IPS-NIHi7 (cell line): Measurements from ENCODE around the gene CHD5.

Source experiments
- DNase-seq: peaks from one replicate; pipeline ENCODE4 v3.0.0; 2012; ENCODE audit warnings: mixed read lengths; ENCODE audit errors: extremely low spot score

CHD5 gene

DNA sequence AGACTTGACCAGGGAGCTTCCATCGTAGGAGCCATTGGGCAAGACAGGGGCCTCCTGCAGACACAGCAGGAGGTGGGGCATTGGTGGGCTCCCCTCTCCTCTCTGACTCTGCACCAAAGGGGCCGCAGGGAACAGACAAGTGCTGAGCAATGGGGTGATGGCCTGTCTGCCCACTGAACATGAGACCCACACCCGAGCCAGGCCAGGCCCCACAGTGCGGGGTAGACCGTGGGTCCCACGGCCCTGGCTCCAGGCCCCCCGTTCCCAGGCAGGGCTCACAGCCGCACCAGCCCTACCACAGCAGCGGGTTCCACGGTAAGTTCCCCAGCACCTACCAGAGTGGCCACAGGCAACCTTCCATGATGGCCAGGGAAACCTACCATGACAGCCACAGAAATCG lies 45.9 kb downstream of the CHD5 start:
- DNase-seq: no peak

GRCh38 chr1:6133146-6133895 lies 46.8 kb downstream of the CHD5 start:
- DNase-seq: no peak

GRCh38 chr1:6131561-6131960 lies 48.6 kb downstream of the CHD5 start:
- DNase-seq: no peak

DNA sequence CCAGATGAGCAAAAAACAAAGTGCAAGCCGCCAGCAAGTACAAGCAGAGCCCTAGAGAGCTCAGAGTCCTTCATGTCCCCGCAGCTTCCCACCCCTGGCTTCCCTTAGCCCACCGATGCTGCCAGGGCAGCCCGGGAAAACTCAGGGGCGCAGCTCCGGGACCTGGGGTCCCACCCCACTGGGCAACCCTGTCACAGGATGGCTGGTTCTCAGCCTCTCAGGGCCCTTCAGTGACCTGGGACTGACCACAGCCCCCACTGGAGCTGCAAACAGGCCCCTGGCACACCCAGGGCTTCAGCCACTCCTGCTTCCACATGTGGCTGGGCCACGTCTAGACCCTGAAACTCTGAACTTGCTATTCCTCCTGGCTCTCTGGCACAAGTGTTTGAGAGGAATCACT lies 49.5 kb downstream of the CHD5 start:
- no peak for DNase-seq

- DNase-seq: no peak
Observed at GRCh38 chr1:6130036-6130435, 50.1 kb downstream of the CHD5 start.

- DNase-seq: no peak
Observed at GRCh38 chr1:6129313-6129712, 50.8 kb downstream of the CHD5 start.

DNA sequence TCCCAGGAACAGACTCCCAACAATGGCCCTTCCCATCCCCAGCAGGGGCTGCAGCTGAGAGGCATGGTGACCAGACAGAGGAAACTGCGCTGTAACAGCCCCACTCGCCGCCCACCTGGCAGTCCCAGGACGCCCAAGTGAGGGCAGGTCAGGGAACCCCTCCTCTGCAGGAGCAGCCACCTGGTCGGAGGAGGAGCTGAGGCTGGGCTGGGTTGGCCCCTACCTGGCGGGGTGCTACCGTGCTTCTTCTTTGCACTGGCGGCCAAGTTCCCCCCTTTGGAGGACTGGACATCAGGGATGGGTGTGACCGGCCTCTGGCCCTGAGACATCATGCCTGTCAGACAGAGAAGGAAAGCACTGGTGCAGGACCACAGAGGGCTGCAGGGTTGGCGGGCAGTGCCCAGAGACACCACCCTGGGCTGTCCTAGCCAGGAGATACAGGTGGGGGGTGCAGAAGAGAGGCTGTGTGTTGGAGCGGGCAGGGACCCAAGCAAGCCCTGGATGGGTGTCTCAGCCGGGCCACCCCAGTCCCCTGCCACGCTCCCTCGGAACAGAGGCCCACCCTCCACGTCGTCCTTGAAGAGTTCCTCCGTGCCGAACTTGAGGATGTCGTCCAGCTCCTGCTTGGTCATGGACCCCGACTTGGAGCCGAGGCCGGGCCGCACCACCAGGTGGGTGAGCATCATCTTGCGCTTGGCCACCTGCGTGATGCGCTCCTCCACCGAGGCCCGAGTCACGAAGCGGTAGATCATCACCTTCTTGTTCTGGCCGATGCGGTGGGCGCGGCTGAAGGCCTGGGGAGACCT lies 51.6 kb downstream of the CHD5 start:
- DNase-seq: no peak

- DNase-seq: peak; percentile 99
Observed at GRCh38 chr1:6127587-6128163, 52.4 kb downstream of the CHD5 start.

GRCh38 chr1:6126521-6127067 lies 53.5 kb downstream of the CHD5 start:
- no peak for DNase-seq

GRCh38 chr1:6126028-6126427 lies 54.1 kb downstream of the CHD5 start:
- no peak for DNase-seq

GRCh38 chr1:6125366-6125765 lies 54.8 kb downstream of the CHD5 start:
- no peak for DNase-seq

DNA sequence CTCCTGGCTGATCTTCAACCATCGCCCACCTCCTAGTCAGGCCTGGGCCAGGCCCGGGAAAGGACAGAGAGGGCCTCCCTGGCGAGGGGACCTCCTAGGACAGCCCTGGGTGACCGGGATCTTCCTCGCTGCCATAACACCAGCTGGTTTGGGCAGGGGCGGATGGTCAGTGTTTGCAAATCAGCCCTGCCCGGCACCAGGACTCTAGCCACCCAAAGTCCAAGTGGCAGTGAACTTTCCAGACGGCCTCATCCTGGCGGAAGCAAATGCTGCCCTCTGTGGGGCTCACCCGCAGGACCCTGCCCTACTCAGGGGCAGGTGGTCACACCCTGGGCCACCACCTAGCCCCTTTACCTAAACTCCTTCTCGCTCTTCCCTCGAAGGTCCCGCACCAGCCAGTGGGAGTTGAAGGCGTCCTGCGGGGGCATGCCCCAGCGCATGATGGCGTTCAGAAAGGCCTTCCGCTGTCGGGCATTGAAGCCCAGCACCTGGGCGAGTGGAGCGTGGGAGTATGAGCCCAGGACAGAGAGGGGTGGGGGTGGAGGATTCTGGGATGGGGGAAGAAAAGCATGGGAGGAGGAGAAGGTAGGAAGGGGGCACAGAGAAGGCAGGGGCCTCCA lies 55.3 kb downstream of the CHD5 start:
- DNase-seq: no peak

GRCh38 chr1:6124341-6124740 lies 55.8 kb downstream of the CHD5 start:
- no peak for DNase-seq

GRCh38 chr1:6123816-6124215 lies 56.3 kb downstream of the CHD5 start:
- no peak for DNase-seq

DNA sequence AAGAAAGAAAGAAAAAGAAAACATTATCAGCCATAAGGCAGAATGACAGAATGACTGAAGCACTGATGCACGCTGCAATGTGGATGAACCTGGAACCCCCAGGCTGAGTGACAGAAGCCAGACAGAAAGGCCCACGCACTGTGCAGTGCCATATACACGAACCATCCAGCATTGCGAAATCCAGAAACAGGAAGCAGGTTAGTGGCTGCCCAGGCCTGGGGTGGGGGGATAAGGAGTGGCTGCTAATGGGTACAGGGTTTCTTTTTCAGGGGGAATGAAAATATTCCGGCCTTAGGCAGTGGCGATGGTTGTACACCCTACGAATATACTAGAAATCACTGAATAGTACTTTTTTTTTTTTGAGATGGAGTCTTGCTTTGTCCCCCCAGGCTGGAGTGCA lies 57.0 kb downstream of the CHD5 start:
- DNase-seq: no peak

DNA sequence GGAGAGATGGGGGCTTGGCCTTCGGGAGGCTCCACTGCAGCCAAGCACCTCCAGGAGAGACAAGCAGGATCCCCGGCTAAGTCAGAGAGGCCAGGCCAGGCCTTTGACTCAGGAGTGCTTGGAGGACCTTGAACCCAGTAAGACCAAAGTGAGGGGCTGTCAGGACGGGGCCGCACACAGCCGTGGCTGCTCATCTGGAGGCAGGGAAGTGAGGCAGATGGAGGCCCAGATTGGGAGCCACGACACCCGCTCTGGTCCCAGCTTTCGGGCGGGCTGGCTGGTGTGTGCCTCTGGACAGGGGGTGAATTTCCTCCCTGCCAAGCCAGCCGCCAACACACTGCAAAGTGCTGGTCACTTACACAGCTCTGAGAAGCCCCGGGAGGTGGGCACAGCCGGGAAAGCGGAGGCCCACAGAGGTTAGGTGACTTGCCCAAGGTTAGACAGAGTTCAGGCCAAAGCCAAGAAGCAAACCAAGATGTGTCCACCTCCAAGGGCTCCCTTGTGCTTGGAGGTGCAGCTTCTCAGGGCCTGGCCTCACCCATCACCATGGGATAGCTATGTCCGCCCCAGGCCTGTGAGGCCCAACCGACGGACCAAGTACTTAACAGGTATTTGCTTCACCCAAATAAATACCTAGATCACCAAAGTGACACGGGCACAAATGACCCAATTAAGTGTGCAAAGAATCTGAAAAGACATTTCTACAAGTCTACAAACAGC lies 58.3 kb downstream of the CHD5 start:
- DNase-seq: no peak

- DNase-seq: no peak
Observed at GRCh38 chr1:6121021-6121421, 59.1 kb downstream of the CHD5 start.

DNA sequence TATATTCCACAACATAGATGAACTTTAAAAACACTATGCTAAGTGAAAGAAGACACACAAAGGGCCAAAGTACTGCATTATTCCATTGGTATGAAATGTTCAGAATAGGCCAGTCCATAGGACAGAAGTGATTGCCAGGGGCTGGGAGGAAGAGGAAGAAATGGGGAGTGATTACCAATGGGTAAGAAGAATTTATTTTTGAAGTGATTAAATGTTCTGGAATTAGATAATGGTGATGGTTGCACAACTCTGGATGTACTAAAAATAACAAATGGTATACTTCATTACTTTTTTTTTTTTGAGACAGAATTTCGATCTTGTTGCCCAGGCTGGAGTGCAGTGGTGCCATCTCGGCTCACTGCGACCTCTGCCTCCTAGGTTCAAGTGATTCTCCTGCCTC lies 61.7 kb downstream of the CHD5 start:
- no peak for DNase-seq

GRCh38 chr1:6117624-6118023 lies 62.5 kb downstream of the CHD5 start:
- DNase-seq: no peak

DNA sequence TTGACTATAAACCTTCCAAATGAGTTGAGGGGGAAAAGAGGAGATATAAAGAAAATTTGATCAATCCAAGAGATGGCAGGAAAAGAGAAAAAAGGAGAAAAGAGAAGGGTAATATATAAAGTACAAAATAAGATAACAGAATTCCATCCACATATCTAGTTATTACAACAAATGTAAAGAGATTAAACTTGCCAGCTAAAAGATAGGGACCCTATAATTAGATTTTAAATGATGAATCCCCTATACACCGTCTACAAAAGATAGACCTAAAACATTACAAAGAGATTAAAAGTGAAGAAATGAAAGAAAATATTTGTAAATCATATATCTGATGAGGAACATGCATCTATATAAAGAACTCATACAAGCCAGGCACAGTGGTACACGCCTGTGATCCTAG lies 63.1 kb downstream of the CHD5 start:
- no peak for DNase-seq

GRCh38 chr1:6116137-6116536 lies 64.0 kb downstream of the CHD5 start:
- DNase-seq: no peak

DNA sequence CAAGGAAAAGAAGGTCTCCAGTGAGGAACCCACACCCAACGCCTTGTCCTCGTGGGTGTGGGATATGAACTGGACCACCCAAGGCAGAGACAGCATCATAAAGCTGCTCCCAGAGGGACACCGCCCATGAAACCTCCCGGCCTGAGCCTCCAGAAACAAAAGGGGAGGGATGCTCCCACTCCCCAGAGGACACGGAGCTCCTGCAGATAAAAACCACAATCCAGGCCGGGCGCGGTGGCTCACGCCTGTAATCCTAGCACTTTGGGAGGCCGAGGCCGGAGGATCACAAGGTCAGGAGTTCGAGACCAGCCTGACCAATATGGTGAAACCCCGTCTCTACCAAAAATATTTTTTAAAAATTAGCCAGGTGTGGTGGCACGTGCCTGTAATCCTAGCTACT lies 66.4 kb downstream of the CHD5 start:
- DNase-seq: no peak
